Hematopoietic multipotent progenitor cell treated with erythropoietin and hydrocortisone succinate and interleukin-3 and kit ligand, for 4 days (in vitro differentiated cells): Measurements from ENCODE around the gene CLDN20.

Experiments used
- DNase-seq: peaks from one replicate; pipeline ENCODE4 v3.0.0-alpha.2; 2015

The CLDN20 gene

GRCh38 chr6:155314092-155314772, 50.4 kb downstream of the CLDN20 start, which contains the start of gene TFB1M:
Gene TFB1M (minus strand): TSS chr6:155314484. CDS start chr6:155314428, 56 bp downstream.
- peak; percentile 100 for DNase-seq

- DNase-seq: peak; percentile 96
Measured at GRCh38 chr6:155314773-155315515, 51.1 kb downstream of the CLDN20 start.

DNA sequence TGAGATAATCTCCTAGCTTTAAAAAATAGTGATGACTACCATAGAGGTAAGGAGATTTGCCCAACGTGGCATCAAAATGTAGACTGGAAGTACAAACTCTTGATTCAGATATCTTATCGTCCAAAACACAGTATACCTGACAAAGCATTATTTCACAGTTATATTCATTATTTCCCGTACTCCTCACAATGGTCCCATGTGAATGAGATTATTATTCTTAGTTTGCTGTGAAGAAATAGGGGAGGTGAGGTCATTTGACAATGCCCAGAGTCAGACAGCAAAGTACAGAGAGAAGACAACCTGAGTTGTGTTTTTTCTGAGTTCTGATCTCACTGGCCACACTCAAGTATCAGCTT, 51.7 kb downstream of the CLDN20 start:
- peak; percentile 33 for DNase-seq

- no peak for DNase-seq
Measured at GRCh38 chr6:155316419-155316818, 52.6 kb downstream of the CLDN20 start.

DNA sequence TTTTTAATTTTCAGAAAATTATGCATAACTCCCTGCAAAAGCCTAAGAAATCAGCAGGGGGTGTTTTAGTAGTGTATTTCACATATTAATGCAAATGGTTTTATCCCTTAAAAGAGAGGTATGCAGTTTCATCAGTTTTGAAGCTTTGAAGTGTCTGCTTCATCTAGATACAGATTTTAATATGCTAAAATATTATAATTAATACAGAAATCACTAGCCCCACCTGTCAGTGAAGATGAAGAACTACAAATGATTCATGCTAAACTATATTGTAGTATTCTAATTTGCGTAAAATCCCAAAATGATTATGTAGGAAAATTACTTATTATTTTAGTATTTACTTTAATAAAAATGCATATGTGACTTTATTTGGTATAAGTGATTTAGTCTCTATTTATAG, 53.4 kb downstream of the CLDN20 start:
- DNase-seq: peak; percentile 57

GRCh38 chr6:155319902-155320301, 56.1 kb downstream of the CLDN20 start:
- no peak for DNase-seq

- DNase-seq: no peak
Measured at GRCh38 chr6:155324172-155324571, 60.4 kb downstream of the CLDN20 start.

DNA sequence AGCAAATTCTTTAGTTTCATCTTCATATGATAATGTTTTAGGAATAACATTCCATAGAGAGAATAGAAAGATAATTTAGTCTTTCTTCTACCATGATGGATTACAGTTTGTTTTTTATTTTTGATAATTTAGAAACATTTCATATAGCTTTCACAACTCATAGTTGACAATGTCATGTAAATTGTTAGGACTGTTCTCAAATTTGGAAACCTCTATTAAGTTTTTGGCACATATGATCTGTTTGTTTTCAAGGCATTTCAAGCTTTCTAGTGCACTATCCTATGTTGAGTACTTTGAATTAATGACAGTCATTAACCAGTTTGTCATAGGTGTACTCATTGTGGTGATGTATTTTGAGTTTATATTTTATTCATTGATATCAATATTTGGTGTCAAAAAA, 61.2 kb downstream of the CLDN20 start:
- DNase-seq: no peak

DNA sequence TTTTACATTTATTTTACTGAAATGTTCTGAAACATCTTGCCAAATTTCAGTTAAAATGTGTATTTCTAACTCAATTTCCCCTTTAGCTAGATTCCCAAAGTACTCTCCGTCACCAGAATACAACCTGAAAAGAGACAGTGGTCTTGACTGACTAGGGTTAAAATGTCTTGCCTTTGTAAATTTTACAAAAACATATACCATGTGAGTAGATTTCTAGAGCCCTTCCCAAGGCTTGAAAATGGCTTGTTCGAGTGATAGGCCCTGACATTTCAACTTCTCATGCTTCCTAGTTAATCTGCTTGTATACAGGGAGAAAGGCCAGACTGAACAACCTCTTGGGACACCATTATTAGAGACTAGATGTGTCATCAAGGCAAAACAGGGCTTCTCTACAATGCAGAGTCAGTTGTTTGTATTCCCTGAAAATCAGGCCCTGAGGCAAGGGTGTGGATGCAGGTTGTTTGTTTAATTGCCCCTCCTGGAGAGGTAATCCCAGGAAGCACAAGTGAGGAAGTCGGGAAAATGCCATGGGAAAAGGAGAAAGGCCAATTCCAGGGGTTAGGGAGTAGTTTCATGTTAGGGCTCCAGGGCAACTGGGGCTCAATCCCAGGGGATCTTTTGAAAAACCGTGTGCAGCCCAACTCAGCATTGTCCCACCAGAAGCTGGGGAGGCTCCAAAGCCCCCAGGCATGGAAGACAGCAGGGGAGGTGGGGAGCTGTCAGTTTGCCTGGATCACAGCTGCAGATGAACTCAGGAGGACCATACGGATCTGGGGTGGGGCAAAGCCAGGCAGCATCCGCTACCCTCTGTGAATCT, 62.1 kb downstream of the CLDN20 start:
- DNase-seq: no peak
